ENCODE measurements around the gene VCL. TPM values are rescaled to one million over a fixed set of nuclear protein-coding genes. Genes with fewer than 3 reads are reported as not detected.
A peak's percentile ranks its signal among the peaks of the same experiment; 100 is the strongest.

Gene VCL
- total RNA-seq, 1 experiment from 2014 or later, result 291 TPM

- Histone ChIP-seq H3K18ac (ENCODE audit: insufficient read length, low read depth, low read length) (no peak overlapping the region), H3K56ac (ENCODE audit: insufficient read length, low read depth, low read length) (no peak overlapping the region), H4K5ac (ENCODE audit: insufficient read length, low read depth, low read length) (no peak overlapping the region), H3T11ph (ENCODE audit: low read length) (no peak overlapping the region), H4K20me1 (ENCODE audit: control insufficient read depth, insufficient read depth, insufficient read length) (no peaks in the 10 kb centered on the region), H3K9ac (ENCODE audit: extremely low read depth, insufficient read length, low read length) (no peak overlapping the region), H3K4me2 (ENCODE audit: insufficient read depth, insufficient read length, low read length) (peak overlapping the region; percentile 27), H2AK5ac (ENCODE audit: insufficient read length, low read length) (no peak overlapping the region), H4K91ac (ENCODE audit: insufficient read length, low read depth, low read length) (no peak overlapping the region), H2AFZ (ENCODE audit: low read length) (no peak overlapping the region), H3K14ac (ENCODE audit: insufficient read depth, low read length) (no peak overlapping the region), H3K27ac (ENCODE audit: insufficient read length, low read depth, low read length) (no peak overlapping the region), H3K4ac (ENCODE audit: low read depth, low read length) (no peak overlapping the region), H3K23ac (ENCODE audit: insufficient read length, low read depth, low read length) (no peak overlapping the region), H4K8ac (replicated peaks; ENCODE audit: insufficient read length, low read depth, low read length) (no peak overlapping the region), H3K4me1 (ENCODE audit: insufficient read depth, low read length) (0 out of 2 replicates have a peak, but pooled peaks cover 2% of the 10 kb centered on the region), H2BK12ac (ENCODE audit: insufficient read length, low read depth, low read length) (no peak overlapping the region), H3K79me2 (ENCODE audit: insufficient read depth, low read length) (peaks cover 13% of the 10 kb centered on the region; the same call in 1 of the 2 replicates), H3K79me1 (ENCODE audit: insufficient read depth, low read depth, low read length, poor library complexity, severe bottlenecking) (peaks cover 8% of the 10 kb centered on the region), H2BK15ac (ENCODE audit: low read depth, low read length) (no peak overlapping the region), H2BK120ac (ENCODE audit: low read depth, low read length, poor library complexity, severe bottlenecking) (no peak overlapping the region), H3K9me3 (ENCODE audit: control insufficient read depth, low read depth, low read length) (no peaks in the 10 kb centered on the region), H3K23me2 (ENCODE audit: insufficient read length, low read depth, low read length, poor library complexity, severe bottlenecking) (no peaks in the 10 kb centered on the region), H2BK20ac (ENCODE audit: low read depth, low read length, poor library complexity, severe bottlenecking) (no peak overlapping the region), H2BK5ac (ENCODE audit: insufficient read length, low read length) (no peak overlapping the region), H3K27me3 (ENCODE audit: insufficient read depth, low read length) (no peaks in the 10 kb centered on the region)
- H3K4me3 Mint-ChIP-seq, result peak overlapping the region; percentile 14 to 65
- H3K27ac Mint-ChIP-seq, result peak overlapping the region in 1 of 3 experiments; percentile 56; a peak in 2 of 7 replicates
- no peaks in the 10 kb centered on the region for H3K27me3 Mint-ChIP-seq (ENCODE audit: low read depth)
- DNase-seq, result no peak
- no peaks in the 10 kb centered on the region for H3K9me3 Mint-ChIP-seq
- WGBS (ENCODE audit: extremely low coverage, insufficient read length, low lambda C conversion rate), result no CpG with 5 or more reads among the region's 4 CpGs
- peaks cover 0 to 3% (median under 1%) of the 10 kb centered on the region in 3 experiments; a peak in 4 of 7 replicates for H3K36me3 Mint-ChIP-seq (ENCODE audit: insufficient read depth in 1 of 3, low read depth in 3 of 3)
- TF ChIP-seq CTCF (conservative IDR thresholded peaks at IDR 0.05), result peak; percentile 56
- peaks cover 15 to 17% of the 10 kb centered on the region in 2 experiments for H3K4me1 Mint-ChIP-seq
These were observed 155.2 kb downstream of the VCL start for GRCh38 chr10:74153123-74153522.

Data from H9 (cell line).